Heart left ventricle (tissue), 13 donors: Measurements from ENCODE around the gene PLET1.

Experiments used
- POLR2A ChIP-seq, 2 donors: fragments of 450-650 bp; IDR thresholded peaks; one replicate each; pipeline ENCODE4 v1.6.1; 2017; ENCODE audit warnings: antibody characterized with exemption in 2 of 2, mild to moderate bottlenecking in 2 of 2, moderate library complexity in 2 of 2
- TF ChIP-seq, protein P1 (sequence below), 12 donors: fragments of 200-600 bp; sonication (generic) in 4 of 12; IDR thresholded peaks; one replicate each; pipeline versions ENCODE4 v1.5.0 to v1.8.0; 2018 to 2022; ENCODE audit warnings: antibody characterized with exemption in 12 of 12, mild to moderate bottlenecking in 5 of 12
- donor health status: ischemic (EF 13 %, LVEDD 7.1; RV severe dilation, severe dysfunction).
- donor health status: DM: no; HTN: yes; CAD: no.
- donor health status: DM: no; HTN: no; CAD: no.
- donor health status: ischemic (EF 25% LVEDD 6.9; RV normal size, moderate dysfunction).
- donor health status: ischemic (EF 25% LVEDD 5.7; RV mildly dilated, moderate dysfunction).
- donor health status: ischemic (EF 35%, LVEDD 5.7; RV mildly dilated, moderate dysfunction).
- donor health status: nonischemic (EF 11% LVEDD 7.7; RV severe dilation, severe dysfunction).
- donor health status: DM: yes; HTN: yes; CAD: no.
- donor health status: PGD.
- donor health status: ischemic (EF 29% LVEDD 5.4; RV normal size, mild dysfunction).
- donor health status: nonischemic (EF 23%, LVEDD 6.1; RV moderate dilation, normal function).

DNA sequence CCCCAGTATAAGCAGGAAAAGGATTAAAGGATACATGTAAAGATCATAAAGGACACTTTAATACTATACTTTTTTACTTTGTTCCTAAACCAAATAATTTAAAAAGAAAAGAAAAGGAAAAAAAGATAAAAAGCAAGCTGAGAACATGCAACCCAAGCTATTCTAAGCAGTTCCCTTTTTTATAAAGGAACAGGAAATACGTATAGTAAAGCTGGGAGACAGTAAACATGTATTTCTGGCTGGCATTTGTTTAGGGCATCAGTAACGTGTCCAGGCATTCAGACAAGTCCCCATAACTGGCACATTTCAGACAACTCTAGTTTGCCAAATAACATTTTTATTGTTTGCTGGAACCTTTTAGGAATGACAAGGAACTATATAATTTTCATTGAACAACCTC, 60.4 kb downstream of the PLET1 start:
- TF ChIP-seq, protein P1, sequence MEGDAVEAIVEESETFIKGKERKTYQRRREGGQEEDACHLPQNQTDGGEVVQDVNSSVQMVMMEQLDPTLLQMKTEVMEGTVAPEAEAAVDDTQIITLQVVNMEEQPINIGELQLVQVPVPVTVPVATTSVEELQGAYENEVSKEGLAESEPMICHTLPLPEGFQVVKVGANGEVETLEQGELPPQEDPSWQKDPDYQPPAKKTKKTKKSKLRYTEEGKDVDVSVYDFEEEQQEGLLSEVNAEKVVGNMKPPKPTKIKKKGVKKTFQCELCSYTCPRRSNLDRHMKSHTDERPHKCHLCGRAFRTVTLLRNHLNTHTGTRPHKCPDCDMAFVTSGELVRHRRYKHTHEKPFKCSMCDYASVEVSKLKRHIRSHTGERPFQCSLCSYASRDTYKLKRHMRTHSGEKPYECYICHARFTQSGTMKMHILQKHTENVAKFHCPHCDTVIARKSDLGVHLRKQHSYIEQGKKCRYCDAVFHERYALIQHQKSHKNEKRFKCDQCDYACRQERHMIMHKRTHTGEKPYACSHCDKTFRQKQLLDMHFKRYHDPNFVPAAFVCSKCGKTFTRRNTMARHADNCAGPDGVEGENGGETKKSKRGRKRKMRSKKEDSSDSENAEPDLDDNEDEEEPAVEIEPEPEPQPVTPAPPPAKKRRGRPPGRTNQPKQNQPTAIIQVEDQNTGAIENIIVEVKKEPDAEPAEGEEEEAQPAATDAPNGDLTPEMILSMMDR (IDR thresholded peaks at IDR 0.05), result no peak
- TF ChIP-seq POLR2A (IDR thresholded peaks at IDR 0.05), result no peak
